Measurements from ENCODE around the gene HSPA1B. TPM values are rescaled to one million over a fixed set of nuclear protein-coding genes. Genes with fewer than 3 reads are reported as not detected.
"Not testable (repeated sequence)": the region's sequence is repeated elsewhere in the genome, so short reads cannot be mapped to it uniquely, and the experiment has no call there.

The HSPA1B gene
- total RNA-seq, 1 experiment from 2014 or later = 131 TPM

GRCh38 chr6:31847276-31847978, 19.9 kb downstream of the HSPA1B start:
- no peaks in the 10 kb centered on the region for H3K4me1 ChIP-seq (ENCODE audit: insufficient read depth, low read length, poor library complexity, severe bottlenecking)
- no peaks in the 10 kb centered on the region for H3K9me3 ChIP-seq (ENCODE audit: low read depth, low read length, poor library complexity, severe bottlenecking)
- no peak for DNase-seq (ENCODE audit: low spot score)
- POLR2A ChIA-PET (ENCODE audit: low non-redundant PET) = interaction anchor here (0.5 kb wide), 1 partner anchor 195 kb away, joined by 5 read pairs; no protein-coding TSS in a partner anchor
- CTCF ChIA-PET = no interaction called here
- no TSS peak for BruUV-seq (replicated peaks)
- TF ChIP-seq EZH2 (IDR thresholded peaks at IDR 0.05; ENCODE audit: borderline replicate concordance, low read depth, low read length, poor library complexity, severe bottlenecking) (no peak), CTCF (conservative IDR thresholded peaks at IDR 0.05; ENCODE audit: low read depth, low read length) (no peak)
- H3K36me3 ChIP-seq (ENCODE audit: insufficient read depth, low read length, poor library complexity, severe bottlenecking) = no peaks in the 10 kb centered on the region
- H3K27ac ChIP-seq (ENCODE audit: low read depth, low read length, poor library complexity, severe bottlenecking) = no peak overlapping the region
- no peak overlapping the region for H3K4me3 ChIP-seq (ENCODE audit: low read depth, low read length, poor library complexity, severe bottlenecking)
- H3K27me3 ChIP-seq (replicated peaks; ENCODE audit: insufficient read depth, low read depth, low read length, poor library complexity) = no peaks in the 10 kb centered on the region
- intact Hi-C loops (cut with micrococcal nuclease; ENCODE audit: unreplicated experiment) = no loop called here

GRCh38 chr6:31850765-31851484, 23.4 kb downstream of the HSPA1B start:
- H3K4me1 ChIP-seq (ENCODE audit: insufficient read depth, low read length, poor library complexity, severe bottlenecking) = no peaks in the 10 kb centered on the region
- H3K27me3 ChIP-seq (replicated peaks; ENCODE audit: insufficient read depth, low read depth, low read length, poor library complexity) = no peaks in the 10 kb centered on the region
- POLR2A ChIA-PET (ENCODE audit: low non-redundant PET) = no interaction called here
- DNase-seq (ENCODE audit: low spot score) = no peak
- no peaks in the 10 kb centered on the region for H3K9me3 ChIP-seq (ENCODE audit: low read depth, low read length, poor library complexity, severe bottlenecking)
- intact Hi-C loops (cut with micrococcal nuclease; ENCODE audit: unreplicated experiment) = no loop called here
- H3K4me3 ChIP-seq (ENCODE audit: low read depth, low read length, poor library complexity, severe bottlenecking) = no peak overlapping the region
- no peaks in the 10 kb centered on the region for H3K36me3 ChIP-seq (ENCODE audit: insufficient read depth, low read length, poor library complexity, severe bottlenecking)
- no peak overlapping the region for H3K27ac ChIP-seq (ENCODE audit: low read depth, low read length, poor library complexity, severe bottlenecking)
- CTCF ChIA-PET = no interaction called here
- TF ChIP-seq EZH2 (IDR thresholded peaks at IDR 0.05; ENCODE audit: borderline replicate concordance, low read depth, low read length, poor library complexity, severe bottlenecking) = no peak
- no peak for TF ChIP-seq CTCF (conservative IDR thresholded peaks at IDR 0.05; ENCODE audit: low read depth, low read length)
- BruUV-seq (replicated peaks) = no TSS peak

GRCh38 chr6:31851485-31851832, 23.9 kb downstream of the HSPA1B start:
- no TSS peak for BruUV-seq (replicated peaks)
- Histone ChIP-seq H3K36me3 (ENCODE audit: insufficient read depth, low read length, poor library complexity, severe bottlenecking) (no peaks in the 10 kb centered on the region), H3K4me3 (ENCODE audit: low read depth, low read length, poor library complexity, severe bottlenecking) (no peak overlapping the region), H3K4me1 (ENCODE audit: insufficient read depth, low read length, poor library complexity, severe bottlenecking) (no peaks in the 10 kb centered on the region), H3K9me3 (ENCODE audit: low read depth, low read length, poor library complexity, severe bottlenecking) (no peaks in the 10 kb centered on the region), H3K27me3 (replicated peaks; ENCODE audit: insufficient read depth, low read depth, low read length, poor library complexity) (no peaks in the 10 kb centered on the region), H3K27ac (ENCODE audit: low read depth, low read length, poor library complexity, severe bottlenecking) (no peak overlapping the region)
- ChIA-PET CTCF (no interaction called here), POLR2A (ENCODE audit: low non-redundant PET) (no interaction called here)
- TF ChIP-seq CTCF (conservative IDR thresholded peaks at IDR 0.05; ENCODE audit: low read depth, low read length) (no peak), EZH2 (IDR thresholded peaks at IDR 0.05; ENCODE audit: borderline replicate concordance, low read depth, low read length, poor library complexity, severe bottlenecking) (no peak)
- intact Hi-C loops (cut with micrococcal nuclease; ENCODE audit: unreplicated experiment) = no loop called here
- no peak for DNase-seq (ENCODE audit: low spot score)

GRCh38 chr6:31851980-31852718, 24.6 kb downstream of the HSPA1B start:
- H3K4me1 ChIP-seq (ENCODE audit: insufficient read depth, low read length, poor library complexity, severe bottlenecking); H3K4me3 ChIP-seq (ENCODE audit: low read depth, low read length, poor library complexity, severe bottlenecking); H3K27ac ChIP-seq (ENCODE audit: low read depth, low read length, poor library complexity, severe bottlenecking); POLR2A ChIA-PET (ENCODE audit: low non-redundant PET); BruUV-seq (replicated peaks); CTCF ChIA-PET; DNase-seq (ENCODE audit: low spot score); H3K36me3 ChIP-seq (ENCODE audit: insufficient read depth, low read length, poor library complexity, severe bottlenecking); intact Hi-C loops (cut with micrococcal nuclease; ENCODE audit: unreplicated experiment); H3K9me3 ChIP-seq (ENCODE audit: low read depth, low read length, poor library complexity, severe bottlenecking); H3K27me3 ChIP-seq (replicated peaks; ENCODE audit: insufficient read depth, low read depth, low read length, poor library complexity): not testable (repeated sequence)

- intact Hi-C loops (cut with micrococcal nuclease; ENCODE audit: unreplicated experiment); CTCF ChIA-PET; H3K4me1 ChIP-seq (ENCODE audit: insufficient read depth, low read length, poor library complexity, severe bottlenecking); H3K9me3 ChIP-seq (ENCODE audit: low read depth, low read length, poor library complexity, severe bottlenecking); H3K27ac ChIP-seq (ENCODE audit: low read depth, low read length, poor library complexity, severe bottlenecking); H3K36me3 ChIP-seq (ENCODE audit: insufficient read depth, low read length, poor library complexity, severe bottlenecking); DNase-seq (ENCODE audit: low spot score); BruUV-seq (replicated peaks); H3K27me3 ChIP-seq (replicated peaks; ENCODE audit: insufficient read depth, low read depth, low read length, poor library complexity); H3K4me3 ChIP-seq (ENCODE audit: low read depth, low read length, poor library complexity, severe bottlenecking): not testable (repeated sequence)
- POLR2A ChIA-PET (ENCODE audit: low non-redundant PET) = interaction anchor here (0.6 kb wide), 1 partner anchor 1853 kb away, joined by 3 read pairs; no protein-coding TSS in a partner anchor
These were observed 30.2 kb downstream of the HSPA1B start for GRCh38 chr6:31857774-31858173.

All from A673 (cell line).